Measurements from ENCODE around the gene ARMC8. TPM values are rescaled to one million over a fixed set of nuclear protein-coding genes. Genes with fewer than 3 reads are reported as not detected.

The ARMC8 gene
- total and polyA plus RNA-seq, 12 donors: 17.3 to 103 (median 42.5) TPM

DNA sequence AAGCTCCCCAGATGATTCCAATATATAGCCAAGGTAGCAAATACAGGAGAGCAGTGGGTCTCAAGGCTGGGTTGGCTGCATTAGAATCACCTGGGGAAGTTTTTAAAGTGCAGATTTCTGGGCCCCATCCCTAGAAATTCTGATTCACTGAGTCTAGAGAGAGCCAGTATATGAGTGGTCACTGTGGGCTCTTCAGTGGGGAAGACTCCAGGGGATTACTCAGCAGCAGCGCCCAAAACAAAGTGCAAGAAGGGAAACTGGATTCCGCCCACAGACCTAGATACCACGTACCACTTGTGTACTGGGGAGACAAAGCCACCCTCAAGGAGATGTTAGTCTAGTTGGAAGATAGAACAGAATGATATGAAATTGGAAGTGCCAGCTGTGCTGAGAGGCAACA is 102.6 kb downstream of the ARMC8 start:
- Histone ChIP-seq H3K27me3 (no peaks in the 10 kb centered on the region), H3K4me1 (replicated peaks in 1 of 2) (no peaks in the 10 kb centered on the region), H3K36me3 (replicated peaks in 1 of 2) (peaks cover 0 to 55% of the 10 kb centered on the region in 2 donors), H3K4me3 (no peak overlapping the region), H3K9me3 (replicated peaks in 1 of 3) (no peaks in the 10 kb centered on the region), H3K27ac (no peak overlapping the region)
- WGBS, 4 donors: 92 to 98% (median 96%) methylated on average over 3 of the region's 3 CpGs
- DNase-seq: no peak
- TF ChIP-seq POLR2A (IDR thresholded peaks at IDR 0.05) (no peak), CTCF (IDR thresholded peaks at IDR 0.05) (no peak)
- intact Hi-C loops (cut with DNase I): no loop called here

- DNase-seq: peak in 1 of 7 donors; percentile 27
- WGBS, 4 donors: 91 to 93% (median 93%) methylated on average over 1 of the region's 1 CpG
- TF ChIP-seq CTCF (IDR thresholded peaks at IDR 0.05) (no peak), POLR2A (IDR thresholded peaks at IDR 0.05) (no peak)
- Histone ChIP-seq H3K27ac (no peak overlapping the region), H3K9me3 (replicated peaks in 1 of 3) (no peaks in the 10 kb centered on the region), H3K36me3 (replicated peaks in 1 of 2) (peaks cover 0 to 25% of the 10 kb centered on the region in 2 donors), H3K27me3 (no peaks in the 10 kb centered on the region), H3K4me3 (no peak overlapping the region), H3K4me1 (replicated peaks in 1 of 2) (no peaks in the 10 kb centered on the region)
- intact Hi-C loops (cut with DNase I): no loop called here
These were observed 109.5 kb downstream of the ARMC8 start for GRCh38 chr3:138296639-138297038.

DNA sequence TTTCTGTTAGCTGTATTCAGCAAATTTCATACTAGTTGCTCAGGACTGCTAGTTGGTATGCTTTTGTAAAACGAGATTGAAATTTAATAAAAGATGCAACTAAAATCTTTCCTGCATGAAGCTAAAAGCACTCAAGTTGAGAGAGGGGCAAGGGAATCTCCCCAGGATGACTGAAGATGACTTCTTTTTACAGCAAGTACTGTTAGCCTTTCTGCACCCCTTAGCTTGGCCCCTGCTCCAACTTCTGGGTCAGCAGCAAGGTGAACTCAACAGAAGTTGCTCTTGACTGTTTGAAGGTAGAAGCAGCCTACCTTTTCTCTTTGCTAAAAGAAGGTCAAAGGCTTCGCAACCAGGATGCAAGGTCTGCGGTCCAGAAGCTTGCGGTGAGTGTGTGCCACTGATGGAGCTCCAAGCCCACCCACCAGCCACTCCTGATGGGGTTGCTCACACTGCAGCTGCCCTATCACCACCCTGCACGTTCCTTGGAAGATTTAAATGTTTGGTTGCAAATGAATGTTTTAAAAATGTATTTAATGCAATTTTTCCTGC is 110.0 kb downstream of the ARMC8 start:
- Histone ChIP-seq H3K36me3 (replicated peaks in 1 of 2) (peaks cover 0 to 25% of the 10 kb centered on the region in 2 donors), H3K27ac (no peak overlapping the region), H3K27me3 (no peaks in the 10 kb centered on the region), H3K9me3 (replicated peaks in 1 of 3) (no peaks in the 10 kb centered on the region), H3K4me3 (no peak overlapping the region), H3K4me1 (replicated peaks in 1 of 2) (no peaks in the 10 kb centered on the region)
- TF ChIP-seq CTCF (IDR thresholded peaks at IDR 0.05) (no peak), POLR2A (IDR thresholded peaks at IDR 0.05) (no peak)
- DNase-seq: no peak
- intact Hi-C loops (cut with DNase I): no loop called here
- WGBS, 4 donors: 88 to 95% (median 93%) methylated on average over 5 of the region's 5 CpGs

- Histone ChIP-seq H3K36me3 (replicated peaks in 1 of 2) (peaks cover 0 to 22% of the 10 kb centered on the region in 2 donors), H3K4me3 (no peak overlapping the region), H3K9me3 (replicated peaks in 1 of 3) (no peaks in the 10 kb centered on the region), H3K27ac (no peak overlapping the region), H3K27me3 (no peaks in the 10 kb centered on the region), H3K4me1 (replicated peaks in 1 of 2) (no peaks in the 10 kb centered on the region)
- DNase-seq: no peak
- TF ChIP-seq POLR2A (IDR thresholded peaks at IDR 0.05) (no peak), CTCF (IDR thresholded peaks at IDR 0.05) (no peak)
- intact Hi-C loops (cut with DNase I): no loop called here
- 87 to 97% (median 94%) methylated on average over 1 of the region's 1 CpG for WGBS, 4 donors
These were observed 110.8 kb downstream of the ARMC8 start for GRCh38 chr3:138297876-138298275.
